T-helper 1 cell (primary cell): ENCODE data around the gene MPC1L.
"Not testable (repeated sequence)": the region's sequence is repeated elsewhere in the genome, so short reads cannot be mapped to it uniquely, and the experiment has no call there.

Source experiments
- DNase-seq, 5 donors: peaks; one replicate each; pipeline ENCODE4 v3.0.0-alpha.2; 2012 to 2020
- total RNA-seq, 4 donors: gene quantifications; one replicate each; lab custom pipeline; 2026; lab: John Stamatoyannopoulos, UW

Gene MPC1L
- 0 reads per million in 4 donors for total RNA-seq

DNA sequence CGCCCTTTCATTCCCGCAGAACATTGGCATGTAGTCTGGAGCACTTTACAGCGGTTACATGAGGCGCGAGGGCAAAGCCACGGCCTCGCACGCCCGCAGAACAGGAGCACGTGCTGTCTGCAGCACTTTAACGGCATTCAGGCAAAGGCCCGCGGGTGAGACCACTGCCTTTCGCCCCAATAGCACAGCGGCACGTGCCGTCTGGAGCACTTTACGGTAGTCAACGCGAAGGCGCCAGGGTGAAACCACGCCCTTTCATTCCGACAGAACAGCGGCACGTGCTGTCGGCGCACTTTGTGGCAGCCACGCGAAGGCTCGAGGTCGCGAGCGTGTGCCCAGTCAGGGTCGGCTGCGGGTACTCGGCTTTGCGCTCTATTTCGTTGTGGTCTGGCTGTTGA is at the start of gene MPC1L:
Gene MPC1L (plus strand): TSS at position 290 of the 398 bp plus-strand sequence. CDS start 138 bp downstream, outside the sequence.
- no peak for DNase-seq

GRCh38 chrX:40573763-40574162 is 49.5 kb upstream of the MPC1L start:
- peak in 2 of 5 donors; percentile 5 to 27 for DNase-seq

DNA sequence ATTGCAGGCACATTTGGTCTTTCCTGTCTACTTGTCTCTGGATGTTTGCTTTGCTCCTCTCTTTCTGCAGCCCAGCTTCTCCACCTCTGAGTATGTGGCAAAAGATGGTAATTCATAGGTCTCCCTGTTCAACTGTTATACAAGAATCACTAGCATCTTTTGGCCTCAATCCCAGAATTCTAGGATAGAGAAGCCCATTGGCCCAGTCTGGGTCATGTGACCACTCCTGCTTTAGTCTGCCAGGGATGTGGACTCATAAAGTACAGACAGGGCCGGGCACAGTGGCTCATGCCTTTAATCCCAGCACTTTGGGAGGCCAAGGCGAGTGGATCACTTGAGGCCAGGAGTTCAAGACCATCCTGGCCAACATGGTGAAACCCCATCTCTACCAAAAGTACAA is 47.8 kb upstream of the MPC1L start:
- DNase-seq = not testable (repeated sequence)

GRCh38 chrX:40576291-40576690 is 46.9 kb upstream of the MPC1L start:
- DNase-seq = no peak

GRCh38 chrX:40578039-40578695 is 45.1 kb upstream of the MPC1L start:
- DNase-seq = no peak

- DNase-seq = no peak
Measured at GRCh38 chrX:40579141-40579540, 44.1 kb upstream of the MPC1L start.

GRCh38 chrX:40579900-40580536 is 43.2 kb upstream of the MPC1L start:
- no peak for DNase-seq

DNA sequence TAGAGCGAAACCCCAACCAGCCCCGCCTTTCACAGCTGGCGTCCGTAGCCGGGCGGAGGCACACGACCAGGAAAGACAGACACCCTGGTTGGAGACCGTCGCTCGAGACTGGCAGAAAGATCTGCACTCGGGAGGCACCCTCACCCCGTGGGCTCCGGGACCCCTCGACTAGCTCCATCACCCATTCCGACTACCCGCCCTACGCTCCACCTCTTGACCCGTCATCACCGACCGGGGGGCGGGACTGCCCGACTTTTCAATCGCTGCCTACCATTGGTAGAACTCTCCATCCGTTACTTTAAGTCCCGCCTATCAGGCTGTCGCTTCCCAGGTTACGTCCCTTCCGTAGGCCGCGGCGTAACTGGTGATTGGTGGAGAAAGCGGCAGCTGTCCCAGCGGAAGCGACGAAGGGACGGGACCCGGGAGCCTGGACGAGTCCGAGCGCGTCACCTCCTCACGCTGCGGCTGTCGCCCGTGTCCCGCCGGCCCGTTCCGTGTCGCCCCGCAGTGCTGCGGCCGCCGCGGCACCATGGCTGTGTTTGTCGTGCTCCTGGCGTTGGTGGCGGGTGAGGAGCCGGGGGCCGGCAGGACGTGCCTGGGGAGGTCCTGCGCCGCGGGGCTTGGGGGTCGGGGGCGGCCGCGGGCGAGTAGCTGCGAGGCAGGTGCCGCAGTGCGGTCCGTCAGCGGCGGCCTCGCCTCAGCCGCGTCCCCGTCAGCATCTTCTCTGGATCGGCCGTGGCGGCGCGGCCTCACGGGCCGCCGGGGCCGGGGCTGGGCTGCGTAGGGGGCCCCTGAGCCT is 42.5 kb upstream of the MPC1L start, which contains the start of gene ATP6AP2:
Gene ATP6AP2 (plus strand): TSS at position 434 of the 799 bp plus-strand sequence. CDS start 96 bp downstream, at position 530.
- peak; percentile 76 to 94 (median 83) for DNase-seq

- peak in 3 of 5 donors; percentile 4 to 23 (median 13) for DNase-seq
Measured at GRCh38 chrX:40581336-40581920, 41.8 kb upstream of the MPC1L start.

DNA sequence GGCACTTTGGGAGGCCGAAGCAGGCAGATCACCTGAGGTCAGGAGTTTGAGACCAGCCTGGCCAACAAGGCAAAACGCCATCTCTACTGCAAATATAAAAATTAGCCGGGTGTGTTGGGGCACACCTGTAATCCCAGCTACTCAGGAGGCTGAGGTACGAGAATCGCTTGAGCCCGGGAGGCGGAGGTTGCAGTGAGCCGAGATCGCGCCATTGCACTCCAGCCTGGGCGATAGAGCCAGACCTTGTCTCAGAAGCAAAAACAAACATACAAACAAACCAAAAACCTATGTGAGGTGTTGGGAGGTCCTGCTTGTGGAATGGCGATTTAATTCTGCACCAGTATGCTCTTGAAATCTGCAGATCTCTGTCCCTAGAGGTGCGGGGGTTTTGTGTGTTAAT is 41.0 kb upstream of the MPC1L start:
- not testable (repeated sequence) for DNase-seq

- DNase-seq = no peak
Measured at GRCh38 chrX:40582811-40583210, 40.4 kb upstream of the MPC1L start.

DNA sequence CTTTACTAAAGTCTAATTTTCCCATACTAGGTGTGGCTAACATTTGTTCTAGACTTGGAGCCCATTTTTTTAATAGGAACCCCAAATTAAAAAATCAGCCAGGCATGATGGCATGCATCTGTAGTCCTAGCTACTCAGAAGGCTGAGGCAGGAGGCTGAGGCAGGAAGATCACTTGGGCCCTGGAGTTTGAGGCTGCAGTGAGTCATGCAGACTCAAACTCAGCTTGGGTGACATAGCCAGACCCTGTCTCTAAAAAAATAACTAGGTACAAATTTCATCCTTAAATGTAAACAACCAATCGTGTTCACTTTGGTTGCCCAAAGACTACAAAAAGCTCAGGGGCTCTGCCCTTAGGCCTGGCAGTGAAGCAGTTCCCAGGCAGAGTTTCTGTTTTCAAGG is 35.6 kb upstream of the MPC1L start:
- DNase-seq = not testable (repeated sequence)

GRCh38 chrX:40589616-40590321 is 33.5 kb upstream of the MPC1L start:
- DNase-seq = peak in 1 of 5 donors; percentile 56

DNA sequence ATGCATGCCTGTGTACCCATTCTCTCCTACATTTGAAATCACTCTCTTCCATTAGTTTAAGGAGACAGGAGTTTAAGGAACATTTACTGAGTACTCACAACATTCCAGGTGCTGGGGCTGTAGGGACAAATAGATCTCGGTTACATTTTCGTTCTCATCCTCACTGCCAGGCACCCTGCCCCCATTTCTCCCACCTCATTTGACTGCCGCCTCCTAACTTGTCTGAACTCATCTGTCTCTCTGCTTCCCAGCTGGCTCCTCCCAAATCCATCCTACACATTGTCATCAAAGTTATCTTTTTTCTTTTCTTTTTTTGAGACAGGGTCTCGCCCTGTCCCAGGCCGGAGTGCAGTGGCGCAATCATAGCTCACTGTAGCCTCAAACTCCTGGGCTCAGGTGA is 19.8 kb upstream of the MPC1L start:
- DNase-seq = no peak

DNA sequence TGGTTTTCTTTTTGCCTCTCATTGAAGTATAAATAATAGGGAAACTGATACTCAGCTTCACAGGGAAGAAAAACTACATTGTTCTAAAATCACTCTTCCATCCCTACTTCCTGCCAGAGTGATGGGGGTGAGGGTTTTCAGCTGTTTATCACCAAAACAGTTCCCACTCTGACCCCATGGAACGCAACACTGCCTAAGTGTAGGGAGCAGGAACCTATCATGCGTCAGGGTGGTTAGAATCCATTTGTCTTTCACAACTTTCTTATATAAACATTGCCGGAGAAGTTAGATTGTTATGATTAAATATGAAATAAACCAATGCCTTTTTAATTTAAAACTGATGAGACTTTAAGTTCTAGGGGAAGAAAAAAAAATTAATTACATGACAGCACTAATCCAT is 15.8 kb upstream of the MPC1L start:
- no peak for DNase-seq

- DNase-seq = no peak
Measured at GRCh38 chrX:40612511-40612910, 10.7 kb upstream of the MPC1L start.

- DNase-seq = no peak
Measured at GRCh38 chrX:40615976-40616375, 7.3 kb upstream of the MPC1L start.

DNA sequence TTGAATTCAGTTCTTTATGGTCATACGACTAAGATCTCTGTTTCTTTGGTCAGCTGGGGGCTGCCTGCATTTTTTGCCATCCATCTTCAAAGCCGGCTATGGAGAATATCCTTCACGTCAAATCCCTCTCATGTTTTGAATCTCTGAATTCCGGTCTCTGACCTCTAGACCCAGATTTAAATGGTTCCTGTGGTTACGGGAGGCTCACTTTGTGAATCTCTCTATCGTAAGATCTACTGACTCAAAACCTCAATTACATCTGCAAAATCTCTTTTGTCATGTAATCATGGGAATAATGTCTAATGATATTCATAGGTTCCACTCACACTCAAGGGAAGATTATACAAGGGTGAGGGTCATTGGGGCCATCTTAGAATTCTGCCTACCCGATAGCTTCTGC is 5.7 kb upstream of the MPC1L start:
- DNase-seq = no peak

GRCh38 chrX:40622479-40623138 is 619 bp upstream of the MPC1L start:
- DNase-seq = no peak

DNA sequence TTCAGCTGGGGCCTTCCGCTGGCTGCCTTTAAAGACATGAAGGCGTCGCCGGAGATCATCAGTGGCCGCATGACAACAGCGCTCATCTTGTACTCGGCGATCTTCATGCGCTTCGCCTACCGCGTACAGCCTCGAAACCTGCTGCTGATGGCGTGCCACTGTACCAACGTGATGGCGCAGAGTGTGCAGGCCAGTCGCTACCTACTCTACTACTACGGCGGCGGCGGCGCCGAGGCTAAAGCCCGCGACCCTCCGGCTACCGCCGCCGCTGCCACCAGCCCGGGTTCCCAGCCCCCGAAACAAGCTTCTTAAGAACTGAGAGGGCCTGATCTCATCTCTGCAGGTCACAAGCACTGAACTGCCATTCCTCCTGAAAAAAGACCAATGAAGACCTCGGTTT is 437 bp downstream of the MPC1L start:
- DNase-seq = no peak

GRCh38 chrX:40625294-40625693 is 2.1 kb downstream of the MPC1L start:
- no peak for DNase-seq

GRCh38 chrX:40628506-40628905 is 5.3 kb downstream of the MPC1L start:
- no peak for DNase-seq
